ENCODE data around the gene SETD1A.

DNA sequence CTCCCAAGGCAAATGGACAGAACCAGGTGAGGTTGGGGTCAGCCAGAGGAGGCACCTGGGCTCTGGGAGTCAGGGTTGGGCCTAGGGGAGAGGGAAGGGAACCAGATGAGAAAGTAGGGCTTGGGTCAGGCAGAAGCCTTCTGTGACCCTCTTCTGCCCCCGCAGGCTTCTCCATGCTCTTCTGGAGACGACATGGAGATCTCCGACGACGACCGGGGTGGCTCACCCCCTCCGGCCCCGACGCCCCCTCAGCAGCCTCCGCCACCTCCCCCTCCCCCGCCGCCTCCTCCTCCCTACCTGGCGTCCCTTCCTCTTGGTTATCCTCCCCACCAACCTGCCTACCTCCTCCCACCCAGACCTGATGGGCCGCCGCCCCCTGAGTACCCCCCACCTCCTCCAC, 7.9 kb downstream of the SETD1A start:
- TF ChIP-seq, protein P1, sequence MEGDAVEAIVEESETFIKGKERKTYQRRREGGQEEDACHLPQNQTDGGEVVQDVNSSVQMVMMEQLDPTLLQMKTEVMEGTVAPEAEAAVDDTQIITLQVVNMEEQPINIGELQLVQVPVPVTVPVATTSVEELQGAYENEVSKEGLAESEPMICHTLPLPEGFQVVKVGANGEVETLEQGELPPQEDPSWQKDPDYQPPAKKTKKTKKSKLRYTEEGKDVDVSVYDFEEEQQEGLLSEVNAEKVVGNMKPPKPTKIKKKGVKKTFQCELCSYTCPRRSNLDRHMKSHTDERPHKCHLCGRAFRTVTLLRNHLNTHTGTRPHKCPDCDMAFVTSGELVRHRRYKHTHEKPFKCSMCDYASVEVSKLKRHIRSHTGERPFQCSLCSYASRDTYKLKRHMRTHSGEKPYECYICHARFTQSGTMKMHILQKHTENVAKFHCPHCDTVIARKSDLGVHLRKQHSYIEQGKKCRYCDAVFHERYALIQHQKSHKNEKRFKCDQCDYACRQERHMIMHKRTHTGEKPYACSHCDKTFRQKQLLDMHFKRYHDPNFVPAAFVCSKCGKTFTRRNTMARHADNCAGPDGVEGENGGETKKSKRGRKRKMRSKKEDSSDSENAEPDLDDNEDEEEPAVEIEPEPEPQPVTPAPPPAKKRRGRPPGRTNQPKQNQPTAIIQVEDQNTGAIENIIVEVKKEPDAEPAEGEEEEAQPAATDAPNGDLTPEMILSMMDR (conservative IDR thresholded peaks at IDR 0.05; ENCODE audit: low read length) = no peak
- no peak for TF ChIP-seq EZH2phosphoT487 (IDR thresholded peaks at IDR 0.05; ENCODE audit: borderline replicate concordance)

All from Loucy (cell line).